Left kidney (tissue), 2 donors: ENCODE measurements around the gene MVB12B. TPM values are rescaled to one million over a fixed set of nuclear protein-coding genes. Genes with fewer than 3 reads are reported as not detected.
A peak's percentile ranks its signal among the peaks of the same experiment; 100 is the strongest.

Source experiments
- DNase-seq: peaks from one replicate; pipeline ENCODE4 v3.0.0-alpha.2; 2013
- polyA plus RNA-seq: library from polyadenylated mRNA; unstranded; fragments of 120-200 nt; gene quantifications from one replicate; pipeline ENCODE4 v1.2.1, GENCODE V29; 2013; ENCODE audit not compliant: insufficient read length

The MVB12B gene
- polyA plus RNA-seq, 1 donor, result 15.0 TPM

DNA sequence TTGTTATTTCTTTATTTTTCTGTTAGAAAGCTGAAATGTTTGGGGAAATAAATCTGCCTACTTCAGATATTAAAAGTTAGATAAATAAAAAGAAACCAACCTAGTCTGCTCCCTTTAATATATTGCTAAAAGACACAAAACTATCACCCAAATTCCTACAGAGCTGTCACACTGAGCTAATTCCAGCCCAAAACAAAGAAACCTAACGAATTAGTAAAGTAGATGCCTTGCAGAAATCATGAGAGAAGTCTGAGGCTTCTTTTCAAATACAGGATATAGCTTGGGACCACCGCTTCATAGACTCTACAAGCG, 164.9 kb downstream of the MVB12B start:
- DNase-seq, result no peak

DNA sequence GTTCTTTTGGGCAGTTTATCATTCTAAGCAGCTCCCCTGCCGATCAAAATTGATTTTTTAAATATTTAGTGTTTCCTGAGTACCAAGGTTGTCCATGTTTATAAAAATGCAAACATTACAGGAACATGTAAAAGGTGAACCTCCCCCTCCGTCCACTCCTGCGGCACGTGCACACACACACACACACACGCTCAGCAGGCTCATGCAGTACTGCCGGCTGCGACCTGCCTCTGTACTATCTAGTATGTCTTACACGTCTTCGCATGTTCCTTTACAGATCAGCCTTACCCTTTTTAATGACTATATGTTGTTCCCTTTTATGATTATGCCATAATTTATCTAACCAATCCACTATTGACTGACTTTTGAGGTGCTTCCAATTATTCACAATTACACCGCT, 165.3 kb downstream of the MVB12B start:
- no peak for DNase-seq

DNA sequence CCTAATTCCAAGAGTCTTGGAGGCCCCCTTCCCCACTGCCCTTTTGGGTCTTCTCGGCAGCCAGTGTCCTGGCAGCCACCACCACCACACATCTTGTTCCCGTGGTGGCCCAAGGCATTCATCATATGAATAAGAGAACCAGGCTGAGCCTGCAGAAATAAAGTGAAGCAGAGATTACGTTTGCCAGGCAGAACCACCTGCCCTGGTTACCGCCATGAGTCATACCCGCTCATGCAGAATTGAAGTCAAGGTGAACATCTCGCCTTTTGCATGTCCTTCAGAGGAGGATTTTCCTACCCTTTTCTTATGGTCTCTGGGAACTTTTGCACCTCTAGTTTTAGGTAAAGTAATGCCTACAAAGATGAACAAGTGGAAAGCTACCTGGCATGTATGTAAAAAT, 167.6 kb downstream of the MVB12B start:
- DNase-seq, result no peak

DNA sequence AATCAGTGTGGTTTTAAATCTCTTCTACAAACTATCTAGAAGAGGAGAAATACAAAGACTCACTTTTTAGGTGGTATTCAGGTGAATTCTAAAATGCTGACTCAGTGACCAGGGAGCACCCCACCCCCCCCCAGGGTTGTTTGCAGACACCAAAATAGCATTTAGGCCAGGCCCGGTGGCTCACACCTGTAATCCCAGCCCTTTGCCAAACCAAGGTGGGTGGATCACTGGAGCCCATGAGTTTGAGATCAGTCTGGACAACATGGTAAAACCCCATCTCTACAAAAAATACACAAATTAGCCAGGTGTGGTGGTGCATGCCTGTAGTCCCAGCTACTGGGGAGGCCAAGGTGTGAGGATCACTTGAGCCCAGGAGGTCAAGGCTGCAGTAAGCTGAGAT, 168.1 kb downstream of the MVB12B start:
- no peak for DNase-seq

DNA sequence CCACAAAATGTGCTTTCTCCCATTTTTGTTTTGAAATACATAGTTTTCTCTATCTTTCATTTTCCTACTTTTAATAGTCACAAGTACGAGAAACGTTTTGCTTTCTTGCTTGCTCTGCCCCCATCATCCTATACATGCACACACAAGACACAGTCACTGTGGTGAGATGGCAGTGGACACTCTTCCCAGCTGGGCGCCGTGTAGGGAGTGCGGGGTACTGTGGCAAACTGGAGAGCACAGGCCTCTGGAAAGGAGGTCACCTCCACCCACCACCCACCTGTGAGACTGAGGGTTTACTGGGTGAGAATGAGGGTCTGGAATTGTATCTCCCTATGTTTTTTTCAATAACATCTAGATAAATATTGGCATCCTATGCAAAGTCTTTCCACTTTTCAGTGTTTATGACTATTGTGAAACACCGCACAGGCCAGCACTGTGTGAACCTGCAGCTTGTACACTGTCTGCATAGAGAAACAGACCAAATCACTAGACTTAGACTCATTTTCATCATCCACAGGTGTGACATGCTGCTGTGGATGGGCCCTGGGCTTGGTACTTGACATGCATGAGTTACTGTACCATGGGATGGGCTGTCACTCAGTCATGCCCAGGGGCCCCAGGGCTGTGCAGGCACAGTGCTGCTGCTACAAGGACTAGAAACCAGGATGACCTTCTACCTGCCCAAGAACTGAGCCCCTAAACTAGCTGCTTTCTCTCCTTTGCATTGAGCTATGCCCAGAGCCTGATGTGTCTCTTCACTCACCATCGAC, 169.0 kb downstream of the MVB12B start:
- DNase-seq, result no peak

DNA sequence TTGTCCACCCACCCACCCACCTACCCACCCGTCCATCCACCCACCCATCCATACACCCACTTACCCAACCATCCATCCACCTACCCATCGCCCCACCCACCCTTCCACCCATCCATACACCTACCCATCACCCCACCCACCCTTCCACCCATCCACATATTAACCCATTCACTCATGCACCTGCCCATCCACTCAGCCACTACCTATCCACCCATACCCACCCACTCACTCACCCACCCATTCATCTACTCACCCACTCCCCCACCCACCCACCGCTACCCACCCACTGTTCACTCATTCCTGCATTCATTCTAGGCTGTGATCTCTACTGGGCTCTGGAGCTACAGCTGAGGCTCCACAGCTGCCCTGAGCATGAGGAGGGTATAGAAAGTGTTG, 169.6 kb downstream of the MVB12B start:
- DNase-seq, result no peak

DNA sequence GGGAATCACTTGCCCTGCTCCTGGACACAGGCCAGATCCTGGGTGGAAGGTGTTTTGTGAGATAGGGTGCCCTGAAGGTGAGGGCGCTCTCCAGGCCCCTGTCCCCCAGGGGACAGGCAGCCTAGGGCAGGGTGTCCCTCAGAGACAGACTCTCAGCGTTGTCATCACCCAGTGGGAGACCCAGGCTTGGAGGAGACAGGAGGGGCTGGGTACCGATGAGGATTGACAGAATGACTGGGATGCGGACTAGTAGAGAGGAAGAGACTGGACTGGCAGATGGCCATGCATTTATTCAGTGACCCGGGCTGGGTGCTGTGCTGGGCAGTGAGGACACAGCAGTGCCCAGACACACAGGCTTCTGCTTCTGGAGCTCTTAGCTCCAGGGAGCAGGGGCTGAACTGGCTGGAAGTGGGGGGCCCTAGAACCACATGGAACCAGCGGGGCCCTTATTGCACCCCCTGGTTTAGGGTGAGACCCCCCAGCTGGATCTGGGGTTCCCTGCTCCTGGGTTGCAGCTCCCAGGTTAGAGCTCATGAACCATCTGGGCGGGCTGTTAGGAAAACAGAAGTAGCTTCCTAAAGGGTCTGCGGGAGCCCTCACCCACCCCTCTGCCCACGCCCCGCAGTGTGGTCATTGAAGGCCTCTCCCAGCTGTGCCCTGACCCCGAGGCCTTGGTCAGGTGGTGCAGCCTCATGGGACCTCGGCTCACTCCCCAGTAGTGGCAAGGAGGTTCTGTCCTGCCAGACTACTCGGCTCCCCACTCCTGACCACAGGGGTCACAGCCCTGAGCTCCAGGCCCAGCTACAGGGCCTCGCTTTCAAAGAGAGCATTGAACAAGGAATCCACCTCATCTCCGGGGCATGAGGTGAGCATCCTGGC, 170.4 kb downstream of the MVB12B start:
- no peak for DNase-seq

DNA sequence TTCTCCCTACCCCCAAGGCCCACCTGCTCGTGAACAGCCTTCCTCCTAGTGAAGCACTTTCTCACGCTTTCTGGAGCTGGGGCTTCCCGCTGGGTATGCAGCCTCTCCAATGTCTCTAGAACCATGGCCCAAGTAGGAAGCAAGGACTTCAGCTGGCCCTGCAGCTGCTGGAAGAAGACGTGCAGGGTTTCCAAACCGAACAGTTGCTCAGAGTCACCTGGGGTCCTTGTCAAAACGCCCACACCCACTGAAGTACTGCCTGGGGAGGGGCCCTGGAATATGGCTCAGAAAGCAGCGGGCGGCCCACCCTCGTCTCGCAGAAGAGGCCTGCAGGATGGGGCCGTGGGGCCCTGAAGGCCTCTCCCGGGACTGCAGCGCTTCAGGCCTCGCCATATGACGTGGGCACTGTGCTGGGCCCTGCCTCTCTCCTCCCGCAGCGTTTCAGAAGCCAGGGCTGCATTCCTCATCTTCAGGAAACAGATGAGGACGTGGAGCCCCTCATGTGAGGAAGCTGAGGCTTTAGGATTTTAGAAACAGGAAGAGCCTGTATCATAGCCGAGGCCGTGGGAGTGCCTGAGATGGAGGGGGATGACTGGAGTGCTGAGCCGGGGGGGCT, 171.1 kb downstream of the MVB12B start:
- DNase-seq, result no peak

DNA sequence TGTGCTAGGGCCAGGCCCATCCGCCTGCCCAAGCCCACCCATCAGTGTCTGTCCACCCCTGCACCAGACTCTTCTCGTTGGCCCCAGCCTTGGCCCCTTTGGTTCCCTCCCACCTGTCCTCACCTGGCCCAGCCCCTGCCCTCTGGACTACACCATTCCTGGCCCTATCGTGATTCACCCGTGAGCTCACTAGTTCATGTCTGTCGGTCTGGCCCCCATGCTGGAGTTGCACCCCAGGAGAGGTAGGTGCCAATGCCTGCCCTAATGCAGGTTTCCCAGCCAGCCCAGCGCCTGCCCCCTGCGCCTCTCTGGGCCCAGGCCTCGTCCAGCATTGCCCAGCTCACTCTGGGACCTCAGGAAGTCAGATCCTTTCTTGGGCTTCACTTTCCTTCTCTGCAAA, 171.7 kb downstream of the MVB12B start:
- DNase-seq, result no peak

DNA sequence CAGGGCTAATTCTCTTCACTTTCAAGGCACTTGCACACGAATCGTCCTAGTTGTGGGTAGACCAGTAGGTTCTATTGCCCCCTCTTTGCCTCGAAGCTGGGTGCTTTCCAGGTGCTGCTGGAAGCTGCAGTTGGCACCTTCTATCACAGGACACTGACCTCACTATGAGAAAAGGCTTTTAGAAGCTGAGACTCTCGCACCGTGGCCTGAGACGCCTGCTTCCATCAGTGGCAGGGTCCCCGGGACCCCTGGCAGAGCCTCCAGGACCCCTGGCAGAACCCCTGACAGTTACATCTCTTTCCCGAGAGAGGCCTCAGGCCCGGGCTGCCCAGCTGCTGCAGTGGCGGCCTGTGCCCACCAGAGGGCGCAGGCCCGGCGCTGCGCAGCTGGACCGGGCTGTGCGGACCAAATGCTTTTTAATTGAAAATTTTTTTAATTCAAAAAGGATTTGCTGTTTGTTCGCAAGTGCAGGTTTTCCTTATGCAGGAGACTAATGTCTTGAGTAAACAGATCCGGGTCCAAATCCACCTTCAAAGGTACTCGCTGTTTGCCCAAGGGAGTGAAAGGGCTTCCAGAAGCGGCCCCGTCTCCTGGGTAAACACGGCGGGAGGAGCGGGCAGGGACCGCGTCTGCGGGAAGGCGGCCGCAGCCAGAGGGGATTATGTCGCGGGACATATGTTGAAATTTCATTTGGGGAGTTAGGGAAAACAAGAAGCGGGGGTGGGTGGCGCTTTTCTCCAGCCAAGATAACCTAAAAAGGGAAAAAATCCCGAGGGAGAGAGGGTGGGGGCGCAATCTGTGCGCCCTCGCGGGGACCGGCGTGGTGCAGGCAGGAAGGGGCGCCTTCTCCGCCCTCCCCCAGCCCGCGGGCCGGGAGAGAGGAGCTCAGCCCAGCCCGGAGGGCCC, 172.6 kb downstream of the MVB12B start:
- no peak for DNase-seq

DNA sequence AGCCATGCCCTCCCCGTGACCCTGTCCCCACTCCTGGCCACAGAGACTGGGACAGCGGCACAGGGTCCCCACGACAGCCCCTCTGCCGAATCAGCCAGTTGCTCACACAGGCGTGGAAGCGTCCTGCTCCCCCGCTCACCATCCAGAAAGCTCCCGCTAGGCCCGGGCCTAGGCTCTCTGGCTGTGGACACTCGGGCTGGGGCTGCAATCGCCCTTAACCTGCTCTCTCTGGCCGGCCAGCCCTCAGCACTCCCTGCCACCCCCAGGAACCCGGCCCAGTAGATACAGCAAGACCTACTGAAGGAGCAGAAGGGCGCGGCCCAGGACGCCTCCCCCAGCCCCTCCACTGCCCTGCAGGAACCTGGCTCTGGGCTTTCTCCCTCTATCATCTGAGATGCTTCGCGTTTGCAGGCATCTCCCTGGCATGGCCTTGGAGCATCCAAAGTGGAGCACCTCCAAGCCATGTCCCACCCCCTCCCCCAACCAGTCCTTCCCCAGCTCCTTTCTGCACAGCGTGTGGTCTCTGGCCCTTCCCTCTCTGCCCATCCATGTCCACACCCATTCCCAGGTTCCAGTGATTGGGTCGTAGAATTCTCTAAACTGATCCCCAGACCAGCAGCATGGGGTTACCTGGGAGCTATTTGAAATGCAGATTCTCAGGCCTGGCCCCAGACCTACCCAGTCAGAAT, 173.4 kb downstream of the MVB12B start:
- DNase-seq, result no peak

DNA sequence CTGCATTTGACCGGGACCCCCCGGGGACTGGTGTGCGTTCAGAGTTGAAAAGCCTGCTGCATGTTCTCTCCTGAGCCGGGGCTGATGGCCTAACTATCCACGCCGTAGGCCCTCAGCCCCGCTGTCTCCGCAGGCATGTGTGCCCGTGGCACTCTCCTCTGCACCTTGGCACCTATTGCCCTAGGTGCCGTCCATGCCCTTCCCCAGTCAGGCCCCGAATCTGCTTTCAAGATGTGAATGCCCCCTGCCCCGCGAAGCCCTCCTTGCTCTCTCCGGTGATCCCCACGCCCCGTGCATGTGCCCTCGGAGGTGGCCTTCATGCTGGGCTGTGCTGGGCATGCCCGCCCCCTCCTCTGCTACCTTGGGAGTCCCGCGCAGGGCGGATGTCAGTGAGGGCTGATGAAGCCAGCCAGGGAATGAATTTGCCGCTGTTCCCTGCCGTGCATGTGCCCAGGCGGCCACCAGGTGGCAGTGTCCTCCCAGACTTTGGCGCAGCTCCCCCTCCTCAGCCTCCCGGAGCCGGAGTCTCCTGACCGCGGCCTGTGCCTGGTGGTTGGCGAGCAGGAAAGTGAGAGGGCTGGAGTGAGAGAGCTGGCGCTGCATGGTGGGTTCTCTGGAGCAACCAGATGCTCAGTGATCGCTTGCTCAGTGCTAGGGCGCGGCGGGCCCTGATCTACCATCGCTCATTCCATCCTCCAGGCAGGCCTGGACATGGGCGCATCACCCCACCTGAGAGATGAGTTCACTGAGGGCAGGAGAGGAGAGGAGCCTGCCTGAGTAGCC, 174.2 kb downstream of the MVB12B start:
- DNase-seq, result peak; percentile 76

DNA sequence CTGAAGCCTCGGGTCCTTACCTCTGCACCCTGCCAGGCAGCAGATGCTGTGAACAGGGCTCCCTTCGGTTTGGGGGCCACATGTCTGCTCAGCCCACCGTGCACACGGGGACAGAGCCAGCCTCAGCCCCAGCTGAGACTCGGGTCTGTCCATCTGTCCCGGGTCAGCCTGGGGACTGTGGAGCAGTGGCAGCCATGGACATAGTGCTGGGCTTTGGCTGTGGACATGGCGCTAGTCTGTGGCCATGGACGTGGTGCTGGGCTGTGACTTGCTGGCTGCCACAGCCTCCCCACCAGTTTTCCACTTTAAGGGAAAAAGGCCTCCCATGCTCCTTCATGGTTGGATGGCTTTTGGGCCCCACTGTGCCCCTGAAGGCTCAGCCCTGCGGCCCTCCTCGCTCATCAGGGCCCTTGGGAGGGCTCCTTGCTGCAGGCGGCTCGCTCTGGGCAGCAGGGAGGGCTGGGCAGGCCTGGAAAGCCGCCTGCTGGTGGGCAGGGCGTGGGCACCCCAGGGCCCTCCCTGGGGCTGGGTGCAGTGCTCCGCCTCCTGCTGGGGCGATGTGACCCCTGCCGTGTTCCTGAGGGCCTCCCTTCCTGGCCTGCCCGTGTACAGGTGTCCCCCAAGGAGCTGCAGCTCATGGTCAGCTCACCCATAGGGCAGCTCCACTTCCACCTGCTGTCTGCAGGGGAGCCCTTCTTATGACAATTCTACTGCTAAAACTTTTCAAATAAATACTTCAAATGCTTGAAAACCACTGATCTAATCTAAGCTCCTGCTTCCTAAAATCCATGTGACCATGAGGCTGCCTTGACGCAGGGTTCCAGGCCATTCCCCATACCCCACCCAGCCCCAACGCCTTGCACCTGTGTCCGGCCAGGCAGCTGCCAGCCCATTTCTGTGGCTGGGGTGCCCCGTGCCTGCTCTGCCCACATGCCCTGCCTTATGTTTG, 175.0 kb downstream of the MVB12B start:
- no peak for DNase-seq

DNA sequence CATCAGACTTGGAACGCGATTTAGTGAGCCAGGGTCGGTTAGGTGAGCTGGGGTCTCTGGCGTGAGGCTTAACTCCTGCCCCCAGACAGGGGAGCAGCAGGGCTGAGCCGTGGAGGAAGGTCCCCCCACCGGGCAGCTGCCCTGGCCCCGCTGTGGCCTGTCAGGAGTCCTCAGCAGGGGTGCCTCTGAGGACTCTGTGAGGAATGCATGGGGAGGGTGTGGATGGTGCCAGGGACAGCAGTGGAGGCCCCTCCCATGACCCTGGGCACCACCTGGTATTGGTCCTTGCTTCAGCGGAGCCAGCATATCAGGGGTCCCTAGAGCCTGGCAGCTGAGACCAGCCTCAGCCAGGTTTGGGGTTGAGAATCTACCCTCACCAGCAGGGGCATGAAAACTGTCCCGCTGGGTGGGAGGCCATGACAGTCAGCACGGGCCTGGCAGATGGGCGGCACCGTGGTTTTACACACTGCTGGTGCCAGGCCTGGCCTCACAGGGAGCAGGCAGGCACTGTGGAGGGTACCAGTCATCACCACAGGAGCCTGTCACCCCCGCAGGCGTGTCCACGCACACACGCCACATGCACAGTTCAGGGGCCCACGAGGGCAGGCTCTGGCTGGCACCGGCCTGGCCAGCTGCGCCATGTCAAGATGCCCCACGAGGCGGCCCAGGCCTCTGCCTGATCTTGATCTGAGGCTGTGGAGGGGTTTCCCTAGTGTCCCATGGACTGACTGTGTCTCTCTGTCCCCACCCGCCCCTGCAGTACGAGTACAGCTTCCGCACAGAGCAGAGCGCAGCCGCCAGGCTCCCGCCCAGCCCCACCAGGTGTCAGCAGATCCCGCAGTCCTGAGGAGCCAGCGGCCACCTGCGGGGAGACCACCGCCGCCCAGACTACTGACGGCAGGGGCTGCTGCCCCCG, 176.0 kb downstream of the MVB12B start:
- DNase-seq, result no peak

DNA sequence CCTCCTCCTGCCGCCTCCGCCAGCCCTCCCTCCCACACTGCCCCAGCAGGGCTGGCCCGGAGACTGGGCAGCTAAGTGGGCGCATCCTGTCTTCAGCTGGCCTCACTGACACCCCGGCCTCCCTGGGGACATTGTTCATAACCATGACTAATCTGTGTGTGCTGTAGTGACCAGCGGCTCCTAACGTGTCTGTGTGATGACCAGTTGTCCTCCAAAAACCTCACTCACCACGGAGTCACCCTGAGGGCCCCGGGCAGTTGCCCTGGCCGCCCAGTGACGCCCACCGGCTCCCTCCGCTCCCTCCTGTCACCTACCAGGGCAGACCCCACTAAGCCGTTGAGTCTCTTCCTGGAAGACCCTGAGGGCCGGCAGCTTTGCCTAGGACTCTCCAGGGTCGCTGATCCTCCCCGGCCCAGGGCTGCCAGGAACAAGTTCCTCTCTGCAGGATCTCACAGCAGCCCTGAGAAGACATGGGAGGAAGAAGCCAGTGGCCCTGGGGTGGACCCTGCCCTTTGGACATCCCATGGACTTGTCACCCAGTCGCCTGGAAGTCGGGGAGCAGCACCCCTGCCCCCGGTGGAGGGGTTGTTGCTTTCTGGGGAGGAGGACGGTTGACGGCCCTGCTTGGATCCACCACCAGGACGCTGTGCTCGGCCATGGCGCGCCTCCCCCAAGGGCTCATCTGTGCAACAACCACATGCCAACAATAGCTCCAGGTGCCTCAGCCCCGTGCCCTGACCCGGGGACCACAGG, 176.9 kb downstream of the MVB12B start:
- DNase-seq, result no peak

DNA sequence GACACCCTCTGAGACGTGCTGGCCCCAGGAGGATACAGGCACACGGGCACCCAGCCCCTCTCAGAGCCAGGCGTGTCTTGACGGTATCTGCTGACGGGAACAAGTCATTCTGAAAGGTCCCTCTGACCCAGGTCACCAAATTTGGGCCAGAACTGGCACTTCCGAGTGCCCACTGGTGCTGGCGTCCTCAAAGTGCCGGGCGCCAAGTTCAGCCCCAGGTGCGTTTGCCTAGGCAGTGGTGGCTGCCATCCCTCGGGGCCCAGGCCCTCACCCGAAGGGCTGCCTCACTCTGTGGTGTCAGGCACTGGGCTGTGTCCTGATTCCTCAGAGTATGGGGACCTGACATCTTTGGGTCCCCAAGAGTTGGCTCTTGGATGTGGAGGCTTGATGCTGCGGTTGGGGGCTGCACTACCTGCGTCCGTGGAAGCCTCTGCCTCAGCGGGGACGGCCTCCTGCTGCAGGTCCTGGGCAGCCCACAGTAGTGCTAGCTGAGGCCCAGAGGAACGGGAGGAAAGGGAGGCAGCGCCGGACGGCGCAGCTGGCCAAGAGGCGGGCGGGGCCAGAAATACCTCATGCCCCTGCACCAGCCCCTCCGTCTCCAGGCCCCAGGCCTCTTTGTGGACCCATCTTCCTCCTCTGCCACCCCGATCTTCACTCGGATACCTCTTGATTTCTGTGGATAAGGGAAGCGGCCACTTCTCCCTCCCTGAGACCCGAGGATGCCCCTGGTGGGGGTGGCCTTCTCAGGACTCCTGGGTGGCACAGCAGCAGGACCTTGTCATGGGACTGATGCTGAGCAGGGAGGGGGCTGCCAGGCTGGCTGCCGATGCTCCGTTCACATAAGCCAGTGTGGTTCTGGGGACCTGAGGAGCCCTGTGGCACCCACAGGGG, 177.7 kb downstream of the MVB12B start:
- DNase-seq, result no peak
